GM12878 (cell line): Measurements from ENCODE around the gene GNG12. TPM values are rescaled to one million over a fixed set of nuclear protein-coding genes. Genes with fewer than 3 reads are reported as not detected.
A peak's percentile ranks its signal among the peaks of the same experiment; 100 is the strongest.

Source experiments
- ATAC-seq: fragments of 200-7000 bp; cut with Tn5 transposase; 3 replicates; pipeline ENCODE4 v1.9.1; 2020; ENCODE audit warnings: mild to moderate bottlenecking, moderate library complexity
- BruUV-seq: library from RNA; stranded (reverse); fragments of 400-500 nt; replicated peaks from 2 replicates; lab custom pipeline; 2021; lab: Mats Ljungman, UMichigan
- CTCF ChIA-PET: fragments of 300-600 bp; sonication (Branson Sonifier 250); formaldehyde crosslinking; extraction: SDS; loops from one replicate; lab custom pipeline; 2021; ENCODE audit warnings: inconsistent platforms; lab: Yijun Ruan, JAX
- POLR2A ChIA-PET: fragments of 350-600 bp; formaldehyde crosslinking; extraction: SDS; loops from one replicate; lab custom pipeline; 2021; ENCODE audit warnings: inconsistent platforms; lab: Charles Lee
- RAD21 ChIA-PET: fragments of 300-600 bp; sonication (Branson Sonifier 250); formaldehyde crosslinking; loops from one replicate; lab custom pipeline; 2023; ENCODE audit warnings: antibody characterized with exemption; ENCODE audit not compliant: unreplicated experiment; lab: Charles Lee
- SMC1A ChIA-PET: fragments of 300-600 bp; sonication (Branson Sonifier 250); formaldehyde crosslinking; loops from one replicate; lab custom pipeline; 2023; ENCODE audit not compliant: unreplicated experiment, uncharacterized antibody; lab: Charles Lee
- DNase-seq: peaks from one replicate; pipeline ENCODE4 v3.0.0-alpha.2; 2011; ENCODE audit warnings: low read depth, low spot score
- FAIRE-seq: peaks from 3 replicates; lab custom pipeline; 2011; peaks lifted over from hg19 to GRCh38; lab: Jason Lieb, UNC
- H2AFZ ChIP-seq: 2 replicates; pipeline ENCODE4 v1.6.0; 2011; ENCODE audit warnings: low read depth, low read length, control low read depth; ENCODE audit not compliant: control insufficient read depth
- H3K27ac ChIP-seq: 2 replicates; pipeline ENCODE4 v1.5.1; 2011; ENCODE audit warnings: control low read depth; ENCODE audit not compliant: control insufficient read depth, insufficient read depth
- H3K27me3 ChIP-seq, 2 experiments: replicated peaks in 1 of 2; 2 replicates each; pipeline versions ENCODE4 v1.6.0 to v1.6.1; 2011; ENCODE audit warnings: low read length in 1 of 2; ENCODE audit not compliant: control insufficient read depth in 2 of 2, insufficient read depth in 2 of 2
- H3K36me3 ChIP-seq, 2 experiments: 2 replicates each; pipeline ENCODE4 v1.5.1; 2011; ENCODE audit warnings: low read length in 1 of 2; ENCODE audit not compliant: control insufficient read depth in 2 of 2, insufficient read depth in 2 of 2
- H3K4me1 ChIP-seq: 2 replicates; pipeline ENCODE4 v1.6.1; 2011; ENCODE audit warnings: mild to moderate bottlenecking, low read length, moderate library complexity, mixed read lengths; ENCODE audit not compliant: control insufficient read depth, insufficient read depth
- H3K4me2 ChIP-seq: 2 replicates; pipeline ENCODE4 v1.6.0; 2011; ENCODE audit warnings: control low read depth; ENCODE audit not compliant: control insufficient read depth, insufficient read depth
- H3K4me3 ChIP-seq: fragments of 200-600 bp; sonication (generic); 2 replicates; pipeline ENCODE4 v1.5.1; 2016
- H3K79me2 ChIP-seq: 2 replicates; pipeline ENCODE4 v1.6.0; 2011; ENCODE audit warnings: low read length; ENCODE audit not compliant: control insufficient read depth, insufficient read depth
- H3K9ac ChIP-seq: 2 replicates; pipeline ENCODE4 v1.8.0; 2011; ENCODE audit warnings: low read length, control low read depth, mixed read lengths; ENCODE audit not compliant: control insufficient read depth, insufficient read depth
- H3K9me3 ChIP-seq: replicated peaks from 3 replicates; pipeline ENCODE4 v1.5.1; 2011; ENCODE audit warnings: mild to moderate bottlenecking, low read length; ENCODE audit not compliant: control insufficient read depth, insufficient read depth
- H4K20me1 ChIP-seq: 2 replicates; pipeline ENCODE4 v1.6.0; 2011; ENCODE audit not compliant: control insufficient read depth, insufficient read depth
- ATF7 ChIP-seq: fragments of 450-650 bp; IDR thresholded peaks from 2 replicates; pipeline ENCODE4 v1.6.1; 2016; ENCODE audit warnings: low read depth, mild to moderate bottlenecking
- EED ChIP-seq: sonication (generic); IDR thresholded peaks from 2 replicates; pipeline ENCODE4 v1.6.1; 2016; ENCODE audit warnings: antibody characterized with exemption, low read depth
- NKRF ChIP-seq: fragments of 450-650 bp; conservative IDR thresholded peaks from 2 replicates; pipeline ENCODE4 v1.6.1; 2017; ENCODE audit warnings: mild to moderate bottlenecking, moderate library complexity
- NR2F1 ChIP-seq: fragments of 450-650 bp; conservative IDR thresholded peaks from 2 replicates; pipeline ENCODE4 v1.6.1; 2017; ENCODE audit warnings: mild to moderate bottlenecking
- WGBS: methylation state at CpG from one replicate; pipeline ENCODE4 v1.1.6; 2016; ENCODE audit warnings: low lambda C conversion rate; ENCODE audit not compliant: insufficient replicate concordance, insufficient coverage; ENCODE audit errors: missing lambda C conversion rate; 5-methylcytosine and 5-hydroxymethylcytosine counted together
- in situ Hi-C: fragments of 300-500 bp; cut with MboI; formaldehyde crosslinking; loops from 9 replicates; pipeline ENCODE4 v1.14.3; 2018; ENCODE audit warnings: mixed read lengths
- intact Hi-C: fragments of 100-400 bp; cut with micrococcal nuclease; formaldehyde crosslinking; loops from one replicate; pipeline ENCODE4 v1.14.2; 2022; ENCODE audit not compliant: unreplicated experiment
- polyA plus RNA-seq, 11 experiments: library from polyadenylated mRNA; depleted of rRNA in 4 of 11; unstranded in 6 of 11; stranded (reverse) in 5 of 11; fragments of >200 nt; fragmentation: Nextera tagmentation in 4 of 11; fragmentation: Illumina TruSeq in 1 of 11; extraction: Ambion mirVana in 4 of 11; extraction: Trizol in 1 of 11; gene quantifications; 1 replicate in 1 of 11; 2 replicates in 10 of 11; pipeline versions ENCODE4 v1.2.1 to v1.2.3, GENCODE V29; 2011 to 2016; ENCODE audit warnings: inconsistent platforms in 2 of 11, missing spikeins in 2 of 11, low read depth in 1 of 11
- total RNA-seq, 4 experiments: library from RNA; depleted of rRNA in 3 of 4; stranded (reverse); fragments of >200 nt in 3 of 4; fragmentation: Illumina TruSeq in 1 of 4; extraction: Trizol in 1 of 4; gene quantifications; 2 replicates each; pipeline versions ENCODE4 v1.2.1 to v1.2.3, GENCODE V29; 2013 to 2021

Gene GNG12
- total and polyA plus RNA-seq, 10 of the 15 experiments (the other 5 are each of a cell fraction or from before 2014, with no cell fraction given): 0.22 to 32.8 (median 0.35) TPM

- Histone ChIP-seq H3K9ac (no peak overlapping the region), H3K27me3 (no peaks in the 10 kb centered on the region; a peak in 2 of 4 replicates), H3K4me2 (no peak overlapping the region), H2AFZ (no peak overlapping the region), H3K9me3 (no peaks in the 10 kb centered on the region), H4K20me1 (no peaks in the 10 kb centered on the region), H3K79me2 (no peaks in the 10 kb centered on the region), H3K4me3 (no peak overlapping the region), H3K36me3 (no peaks in the 10 kb centered on the region), H3K4me1 (no peaks in the 10 kb centered on the region), H3K27ac (no peak overlapping the region)
- FAIRE-seq (no peak), DNase-seq (no peak), ATAC-seq (no peak)
- POLR2A ChIA-PET: no interaction called here
- TF ChIP-seq NKRF: no peak
- intact Hi-C loops: no loop called here
- in situ Hi-C loops: no loop called here
- WGBS: 38% methylated on average over 2 of the region's 2 CpGs
- RAD21 ChIA-PET: interaction anchor here (1.3 to 2.0 kb wide), 2 partner anchors 22 to 58 kb away, joined by 4 to 6 read pairs; no protein-coding TSS in a partner anchor
- BruUV-seq: no TSS peak
- CTCF ChIA-PET: interaction anchor here (0.7 to 1.7 kb wide), 7 partner anchors 9 to 490 kb away, joined by 3 to 8 read pairs (median 3); no protein-coding TSS in a partner anchor
- SMC1A ChIA-PET: interaction anchor here (0.8 to 2.4 kb wide), 8 partner anchors 10 to 133 kb away, joined by 3 to 9 read pairs (median 4); no protein-coding TSS in a partner anchor
Measured at GRCh38 chr1:67701876-67702275, 131.4 kb downstream of the GNG12 start.

GRCh38 chr1:67700692-67701410 lies 132.4 kb downstream of the GNG12 start:
- no peak overlapping the region for H2AFZ ChIP-seq
- no peak overlapping the region for H3K4me2 ChIP-seq
- peak; percentile 79 for ATAC-seq
- TF ChIP-seq EED (no peak), NR2F1 (0 out of 2 replicates have a peak, but pooled peaks have one; percentile 9), ATF7 (peak; percentile 64; the same call in 1 of the 2 replicates)
- in situ Hi-C loops (no loop called here), intact Hi-C loops (no loop called here)
- no peaks in the 10 kb centered on the region for H3K9me3 ChIP-seq
- ChIA-PET CTCF (interaction anchor here (0.6 to 1.7 kb wide), 10 partner anchors 8 to 489 kb away, joined by 3 to 8 read pairs (median 4); no protein-coding TSS in a partner anchor), POLR2A (no interaction called here), RAD21 (interaction anchor here (1.3 to 2.0 kb wide), 2 partner anchors 23 to 59 kb away, joined by 4 to 6 read pairs; no protein-coding TSS in a partner anchor), SMC1A (interaction anchor here (0.9 to 2.4 kb wide), 9 partner anchors 10 to 68 kb away, joined by 3 to 9 read pairs (median 4); no protein-coding TSS in a partner anchor)
- no TSS peak for BruUV-seq
- FAIRE-seq: no peak
- H3K9ac ChIP-seq: no peak overlapping the region
- no peaks in the 10 kb centered on the region; a peak in 2 of 4 replicates for H3K27me3 ChIP-seq
- H3K27ac ChIP-seq: no peak overlapping the region
- H3K79me2 ChIP-seq: no peaks in the 10 kb centered on the region
- WGBS: 49% methylated on average over 7 of the region's 8 CpGs
- no peaks in the 10 kb centered on the region for H3K4me1 ChIP-seq
- no peak overlapping the region for H3K4me3 ChIP-seq
- no peaks in the 10 kb centered on the region for H4K20me1 ChIP-seq
- DNase-seq: no peak
- no peaks in the 10 kb centered on the region for H3K36me3 ChIP-seq
